Measurements from ENCODE around the gene KPNA1.

The KPNA1 gene

DNA sequence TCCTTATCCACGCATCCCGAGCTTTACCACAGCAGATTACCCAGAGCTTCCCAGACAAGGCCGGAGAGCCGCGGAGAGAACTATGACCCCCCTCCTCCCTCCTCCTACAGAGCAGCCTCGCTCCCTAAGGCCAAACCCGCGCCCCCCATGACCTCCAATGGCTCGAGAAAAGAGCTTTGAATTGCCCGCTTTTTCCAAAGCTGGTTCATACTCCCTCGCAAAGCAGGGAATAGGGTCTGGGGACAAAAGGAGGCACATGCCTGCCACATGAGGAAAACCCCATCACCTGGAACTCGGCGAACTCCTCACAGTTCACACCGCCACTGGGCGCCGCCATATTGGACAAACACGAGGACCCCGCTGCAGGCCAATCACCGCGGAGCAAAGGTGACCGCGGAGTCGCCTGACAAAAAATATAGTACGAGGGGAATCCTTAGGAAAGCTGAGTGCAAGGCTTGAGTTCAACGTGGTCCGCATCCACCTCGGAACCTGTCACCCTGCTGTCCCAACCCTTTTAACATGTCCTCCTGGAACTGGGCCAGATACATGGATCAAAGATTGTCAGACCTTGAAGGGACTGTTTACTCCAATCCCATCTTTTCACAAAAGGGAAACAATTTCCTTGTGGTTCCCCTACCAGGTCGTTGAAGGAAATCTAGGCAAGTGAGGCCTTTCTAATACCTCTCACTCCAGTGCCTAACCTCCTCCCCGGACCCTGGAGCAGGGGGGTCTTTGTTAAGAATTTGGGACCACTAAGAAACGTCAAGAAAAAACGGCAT lies 131.7 kb downstream of the KPNA1 start, which contains the start of gene MIX23:
MIX23 (minus strand) TSS at position 344 of the 779 bp plus-strand sequence; CDS start at position 337, 7 bp downstream.
- peak; percentile 89 for DNase-seq

DNA sequence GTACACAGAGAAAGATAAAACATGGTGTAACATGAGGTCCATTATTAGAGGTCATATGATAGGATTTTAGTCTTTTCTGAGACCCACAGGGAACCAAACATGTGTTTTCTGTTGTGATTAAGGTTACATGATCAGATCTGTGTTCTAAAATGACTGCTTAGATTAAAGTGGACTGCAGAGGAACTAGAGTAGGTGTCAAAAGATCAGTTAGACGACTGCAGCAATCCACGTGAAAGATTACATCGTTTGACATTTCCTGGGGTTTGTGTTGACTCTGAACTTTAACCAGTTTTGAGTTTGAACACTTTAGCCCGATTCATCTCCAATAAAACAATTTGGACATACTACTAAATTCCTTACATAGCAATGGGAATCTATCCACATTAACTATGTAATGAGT lies 136.8 kb downstream of the KPNA1 start:
- no peak for DNase-seq

DNA sequence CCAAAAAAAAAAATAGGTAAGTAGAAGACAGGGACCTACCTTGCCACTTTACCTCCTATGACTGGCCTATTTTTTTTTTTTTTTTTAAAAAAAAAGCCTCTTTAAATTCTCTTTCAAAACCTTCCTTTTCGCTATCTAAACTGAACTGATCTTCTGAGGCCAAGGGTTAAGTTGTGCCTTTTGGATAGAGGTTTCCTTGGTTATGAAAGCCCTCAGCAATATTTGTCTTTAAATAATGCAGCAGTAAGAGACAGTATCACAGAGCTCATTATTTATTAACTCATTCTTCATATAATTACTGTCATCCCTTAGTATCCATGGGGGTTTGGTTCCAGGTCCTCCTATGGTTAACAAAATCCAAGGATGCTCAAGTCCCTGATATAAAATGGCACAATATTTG lies 140.7 kb downstream of the KPNA1 start:
- no peak for DNase-seq

All from fibroblast of skin of scalp (primary cell).